CD8-positive, alpha-beta memory T cell (primary cell): Measurements from ENCODE around the gene RAD1. TPM values are rescaled to one million over a fixed set of nuclear protein-coding genes. Genes with fewer than 3 reads are reported as not detected.

Source experiments
- CTCF ChIA-PET: fragments of 350-600 bp; sonication (Branson Sonifier 250); formaldehyde crosslinking; loops from one replicate; lab custom pipeline; 2021; ENCODE audit warnings: antibody characterized with exemption; lab: Charles Lee
- POLR2A ChIA-PET: fragments of 350-600 bp; sonication (Branson Sonifier 250); formaldehyde crosslinking; loops from one replicate; lab custom pipeline; 2021; ENCODE audit warnings: antibody characterized with exemption; lab: Charles Lee
- DNase-seq, 5 donors: peaks; one replicate each; pipeline versions ENCODE4 v3.0.0 to v3.0.0-alpha.2; 2020 to 2022; ENCODE audit warnings: mixed read lengths in 1 of 5
- H3K27ac ChIP-seq: one replicate; pipeline ENCODE4 v1.7.0; 2013; ENCODE audit warnings: low read depth, mild to moderate bottlenecking, low read length, moderate library complexity
- H3K27me3 ChIP-seq: 2 replicates; pipeline ENCODE4 v1.7.0; 2013; ENCODE audit warnings: low read length, mild to moderate bottlenecking; ENCODE audit not compliant: insufficient read depth, poor library complexity, severe bottlenecking
- H3K36me3 ChIP-seq: 2 replicates; pipeline ENCODE4 v1.7.0; 2013; ENCODE audit warnings: mild to moderate bottlenecking, low read length, moderate library complexity; ENCODE audit not compliant: insufficient read depth
- H3K4me1 ChIP-seq: 2 replicates; pipeline ENCODE4 v1.7.0; 2013; ENCODE audit warnings: mild to moderate bottlenecking, low read length, moderate library complexity; ENCODE audit not compliant: insufficient read depth
- H3K4me3 ChIP-seq: 2 replicates; pipeline ENCODE4 v1.7.0; 2013; ENCODE audit warnings: mild to moderate bottlenecking, low read length
- H3K9me3 ChIP-seq: 2 replicates; pipeline ENCODE4 v1.7.0; 2013; ENCODE audit warnings: mild to moderate bottlenecking, low read length
- H3K27ac Mint-ChIP-seq, 8 donors: one replicate each; pipeline ENCODE4 v1.8.0; 2020 to 2021; ENCODE audit warnings: mixed read lengths in 8 of 8, mild to moderate bottlenecking in 6 of 8, inconsistent platforms in 3 of 8, moderate library complexity in 3 of 8
- H3K27me3 Mint-ChIP-seq, 2 donors: one replicate each; pipeline ENCODE4 v1.8.0; 2020 to 2021; ENCODE audit warnings: mixed read lengths in 2 of 2, mild to moderate bottlenecking in 1 of 2, moderate library complexity in 1 of 2
- H3K36me3 Mint-ChIP-seq, 3 donors: one replicate each; pipeline ENCODE4 v1.8.0; 2020 to 2021; ENCODE audit warnings: mixed read lengths in 3 of 3, inconsistent platforms in 1 of 3, mild to moderate bottlenecking in 1 of 3
- H3K4me1 Mint-ChIP-seq, 3 donors: one replicate each; pipeline ENCODE4 v1.8.0; 2020 to 2021; ENCODE audit warnings: mixed read lengths in 3 of 3, inconsistent platforms in 1 of 3, mild to moderate bottlenecking in 1 of 3
- H3K4me3 Mint-ChIP-seq, 7 donors: one replicate each; pipeline ENCODE4 v1.8.0; 2020 to 2021; ENCODE audit warnings: mixed read lengths in 7 of 7, mild to moderate bottlenecking in 6 of 7, moderate library complexity in 4 of 7, inconsistent platforms in 2 of 7
- H3K9me3 Mint-ChIP-seq, 5 donors: one replicate each; pipeline ENCODE4 v1.8.0; 2020 to 2022; ENCODE audit warnings: mixed read lengths in 5 of 5, mild to moderate bottlenecking in 3 of 5, moderate library complexity in 2 of 5, inconsistent platforms in 1 of 5
- polyA plus RNA-seq: library from polyadenylated mRNA; unstranded; fragments of 300-500 nt; fragmentation: Illumina TruSeq; gene quantifications from one replicate; pipeline ENCODE4 v1.2.3, GENCODE V29; 2021
- total RNA-seq, 2 experiments: library from RNA; stranded (reverse); gene quantifications; one replicate each; pipeline ENCODE4 v1.2.3, GENCODE V29; 2021

The RAD1 gene
- total and polyA plus RNA-seq, 3 experiments from 2014 or later = 23.5 to 44.2 (median 41.3) TPM

DNA sequence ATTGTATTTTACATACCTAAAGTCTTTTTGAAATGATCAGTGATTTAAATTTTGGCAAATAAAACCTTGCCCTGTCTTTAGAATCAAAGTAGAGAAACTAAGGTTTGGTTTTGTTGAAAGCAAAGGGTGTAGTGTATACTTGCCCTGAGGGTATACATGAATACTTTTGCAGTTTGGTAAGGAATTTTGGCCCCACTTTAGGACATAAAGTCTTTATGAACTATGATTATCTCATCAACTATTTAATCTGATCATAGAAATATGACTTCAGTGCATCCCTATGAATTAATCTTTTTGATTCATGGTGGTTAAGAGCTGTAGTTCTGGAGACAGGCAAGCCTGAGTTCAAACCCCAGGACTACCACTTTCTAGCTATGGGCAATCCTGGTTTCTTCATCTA, 17.7 kb downstream of the RAD1 start:
- Mint-ChIP-seq H3K4me3 (no peak overlapping the region), H3K27ac (no peak overlapping the region), H3K36me3 (peaks cover 0 to 6% (median 5%) of the 10 kb centered on the region in 3 donors), H3K9me3 (no peaks in the 10 kb centered on the region), H3K27me3 (no peaks in the 10 kb centered on the region), H3K4me1 (no peaks in the 10 kb centered on the region)
- no peaks in the 10 kb centered on the region for H3K4me1 ChIP-seq
- ChIA-PET CTCF (interaction anchor here (0.7 to 3.1 kb wide), 10 partner anchors 13 to 413 kb away, joined by 3 to 37 read pairs (median 5); partner anchors contain the start of genes DNAJC21 and TTC23L), POLR2A (no interaction called here)
- DNase-seq = no peak
- no peaks in the 10 kb centered on the region for H3K36me3 ChIP-seq
- H3K27ac ChIP-seq = no peak overlapping the region
- H3K27me3 ChIP-seq = no peaks in the 10 kb centered on the region
- no peaks in the 10 kb centered on the region for H3K9me3 ChIP-seq
- H3K4me3 ChIP-seq = no peak overlapping the region

DNA sequence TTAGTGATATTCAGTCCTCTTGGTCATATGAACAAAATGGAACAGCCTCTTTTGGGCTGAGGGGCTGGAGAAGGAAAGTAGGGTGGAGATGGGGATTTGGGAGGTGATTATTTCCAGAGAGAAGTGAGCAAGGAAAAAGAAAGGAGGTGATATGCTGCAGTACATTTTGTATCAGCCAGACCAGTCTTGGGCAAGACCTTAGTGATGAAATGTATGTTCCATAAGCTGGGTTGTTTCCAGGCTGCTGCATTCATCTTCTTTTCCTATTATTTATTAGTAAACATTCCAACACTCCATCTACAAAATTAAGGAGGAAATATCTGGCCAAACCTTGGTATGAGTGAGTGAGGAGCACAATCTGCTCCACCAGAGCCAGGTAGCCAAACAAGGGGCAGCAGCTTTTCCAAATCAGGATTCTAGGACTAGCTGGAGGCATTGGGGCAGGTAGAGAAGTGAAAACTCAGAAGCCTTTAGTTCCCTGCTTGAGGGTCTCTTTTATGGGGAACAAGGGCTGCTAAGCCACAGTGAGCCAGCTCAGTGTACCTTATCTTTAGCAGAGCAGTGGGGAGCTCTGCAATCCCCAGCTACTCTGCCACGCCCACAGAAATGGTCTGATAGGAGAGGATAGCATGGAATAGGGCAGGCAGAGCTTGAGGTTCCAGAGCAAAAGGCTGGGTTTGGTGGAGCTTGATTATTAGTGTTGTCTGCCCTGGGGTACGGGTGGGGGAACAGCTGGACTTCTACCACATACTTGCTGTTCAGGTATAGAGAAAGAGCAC, 19.5 kb downstream of the RAD1 start:
- H3K36me3 ChIP-seq = no peaks in the 10 kb centered on the region
- Mint-ChIP-seq H3K4me1 (no peaks in the 10 kb centered on the region), H3K4me3 (no peak overlapping the region), H3K9me3 (no peaks in the 10 kb centered on the region), H3K27me3 (no peaks in the 10 kb centered on the region), H3K36me3 (peaks cover 0 to 5% (median 4%) of the 10 kb centered on the region in 3 donors), H3K27ac (peak overlapping the region in 2 of 8 donors; percentile 43 to 58)
- POLR2A ChIA-PET = no interaction called here
- no peak overlapping the region for H3K4me3 ChIP-seq
- DNase-seq = no peak
- H3K27ac ChIP-seq = no peak overlapping the region
- no peaks in the 10 kb centered on the region for H3K27me3 ChIP-seq
- CTCF ChIA-PET = interaction anchor here (1.1 to 2.1 kb wide), 3 partner anchors 14 to 419 kb away, joined by 3 to 14 read pairs (median 3); no protein-coding TSS in a partner anchor
- H3K4me1 ChIP-seq = no peaks in the 10 kb centered on the region
- H3K9me3 ChIP-seq = no peaks in the 10 kb centered on the region

DNA sequence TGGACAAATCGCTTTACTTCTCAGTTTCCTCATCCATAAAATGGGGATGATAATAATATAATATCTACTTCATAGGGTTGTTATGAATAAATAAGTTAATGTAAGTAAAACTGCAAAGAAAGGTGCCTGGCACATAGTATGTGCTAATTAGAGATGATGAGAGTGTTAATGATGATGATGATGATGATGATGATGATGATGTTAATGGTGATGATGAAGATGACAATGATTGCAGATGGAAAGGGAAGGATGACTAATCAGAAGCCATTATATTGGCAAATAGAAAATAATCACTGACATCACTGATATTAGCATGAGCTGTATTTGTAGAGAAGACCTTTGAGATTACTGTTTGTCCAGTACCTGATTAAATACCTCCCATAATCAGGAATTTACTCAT, 20.6 kb downstream of the RAD1 start:
- CTCF ChIA-PET = interaction anchor here (1.6 kb wide), 1 partner anchor 9 kb away, joined by 4 read pairs; no protein-coding TSS in a partner anchor
- Histone ChIP-seq H3K27me3 (no peaks in the 10 kb centered on the region), H3K36me3 (no peaks in the 10 kb centered on the region), H3K27ac (no peak overlapping the region), H3K9me3 (no peaks in the 10 kb centered on the region), H3K4me1 (no peaks in the 10 kb centered on the region), H3K4me3 (no peak overlapping the region)
- Mint-ChIP-seq H3K27ac (no peak overlapping the region), H3K4me1 (no peaks in the 10 kb centered on the region), H3K9me3 (no peaks in the 10 kb centered on the region), H3K4me3 (no peak overlapping the region), H3K27me3 (no peaks in the 10 kb centered on the region), H3K36me3 (peaks cover 0 to 4% (median 3%) of the 10 kb centered on the region in 3 donors)
- POLR2A ChIA-PET = no interaction called here
- no peak for DNase-seq

DNA sequence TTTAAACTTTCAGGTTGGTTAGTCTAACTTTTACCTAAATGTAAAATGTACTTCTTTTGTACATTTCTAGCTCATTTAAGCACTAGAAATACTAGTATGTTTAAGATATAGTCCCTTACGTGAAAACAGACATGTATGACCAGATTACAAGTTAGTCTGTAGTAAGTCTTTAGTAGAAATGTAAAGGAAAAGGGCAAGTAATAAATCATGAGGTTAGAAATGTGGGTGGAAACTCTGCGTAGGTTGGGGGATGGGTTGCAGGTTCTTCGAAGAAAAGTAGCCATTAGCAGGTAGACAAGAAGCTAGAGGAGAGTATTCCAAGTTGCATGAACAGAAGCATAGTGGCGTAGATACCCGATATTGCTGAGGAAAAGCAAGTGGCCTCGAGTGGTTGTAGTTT, 22.9 kb downstream of the RAD1 start:
- H3K27ac ChIP-seq = no peak overlapping the region
- ChIA-PET CTCF (no interaction called here), POLR2A (no interaction called here)
- no peaks in the 10 kb centered on the region for H3K9me3 ChIP-seq
- Mint-ChIP-seq H3K9me3 (no peaks in the 10 kb centered on the region), H3K27me3 (no peaks in the 10 kb centered on the region), H3K4me3 (no peak overlapping the region), H3K36me3 (peaks cover 0 to 4% (median 3%) of the 10 kb centered on the region in 3 donors), H3K27ac (peak overlapping the region in 1 of 8 donors; percentile 45), H3K4me1 (no peaks in the 10 kb centered on the region)
- no peaks in the 10 kb centered on the region for H3K36me3 ChIP-seq
- H3K4me1 ChIP-seq = no peaks in the 10 kb centered on the region
- H3K4me3 ChIP-seq = no peak overlapping the region
- no peaks in the 10 kb centered on the region for H3K27me3 ChIP-seq
- no peak for DNase-seq

DNA sequence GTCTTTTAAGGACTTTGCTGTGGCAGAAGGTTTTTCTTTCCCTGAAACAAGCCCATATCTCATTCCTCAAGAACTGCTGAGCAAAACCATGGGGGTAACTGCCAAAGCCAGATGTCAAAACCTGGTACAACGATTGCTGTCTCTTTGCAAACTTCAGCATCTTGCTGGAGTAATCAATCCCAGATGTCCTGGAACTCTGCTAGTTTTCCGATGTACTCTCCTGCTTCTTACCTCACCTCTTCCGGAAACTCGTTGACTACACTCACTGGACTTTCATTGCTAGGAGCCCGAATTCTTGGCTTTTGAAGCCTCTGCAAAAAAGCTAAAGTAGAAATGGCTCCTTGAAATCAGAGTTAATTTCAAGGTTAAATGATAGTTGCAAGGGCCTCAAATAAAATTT, 23.3 kb downstream of the RAD1 start:
- Histone ChIP-seq H3K4me3 (no peak overlapping the region), H3K27ac (no peak overlapping the region), H3K4me1 (no peaks in the 10 kb centered on the region), H3K9me3 (no peaks in the 10 kb centered on the region), H3K36me3 (no peaks in the 10 kb centered on the region), H3K27me3 (no peaks in the 10 kb centered on the region)
- H3K4me3 Mint-ChIP-seq = no peak overlapping the region
- peaks cover 0 to 4% (median 3%) of the 10 kb centered on the region in 3 donors for H3K36me3 Mint-ChIP-seq
- CTCF ChIA-PET = no interaction called here
- no peaks in the 10 kb centered on the region for H3K9me3 Mint-ChIP-seq
- H3K27me3 Mint-ChIP-seq = peaks cover 0 to 1% of the 10 kb centered on the region in 2 donors
- DNase-seq = no peak
- POLR2A ChIA-PET = no interaction called here
- H3K4me1 Mint-ChIP-seq = no peaks in the 10 kb centered on the region
- no peak overlapping the region for H3K27ac Mint-ChIP-seq

DNA sequence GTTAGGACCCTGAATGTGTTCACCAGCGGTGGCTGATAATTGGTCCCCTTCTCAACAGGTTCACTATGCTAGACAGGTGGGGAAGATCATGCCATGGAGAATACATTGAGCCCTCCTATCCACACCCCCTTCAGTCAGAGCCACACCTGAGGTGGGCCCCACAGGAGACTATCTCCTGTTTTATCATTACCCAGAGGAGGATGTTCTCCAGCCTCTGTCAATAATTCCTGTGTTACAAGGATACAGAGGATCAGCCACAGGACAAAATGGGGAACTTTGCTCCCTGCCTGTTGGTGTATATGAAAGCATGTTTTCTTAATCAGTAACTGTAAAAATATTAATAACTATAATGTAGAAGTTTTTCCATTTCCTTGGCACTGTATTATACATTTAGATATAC, 25.9 kb downstream of the RAD1 start:
- Mint-ChIP-seq H3K9me3 (no peaks in the 10 kb centered on the region), H3K4me3 (no peak overlapping the region)
- DNase-seq = no peak

DNA sequence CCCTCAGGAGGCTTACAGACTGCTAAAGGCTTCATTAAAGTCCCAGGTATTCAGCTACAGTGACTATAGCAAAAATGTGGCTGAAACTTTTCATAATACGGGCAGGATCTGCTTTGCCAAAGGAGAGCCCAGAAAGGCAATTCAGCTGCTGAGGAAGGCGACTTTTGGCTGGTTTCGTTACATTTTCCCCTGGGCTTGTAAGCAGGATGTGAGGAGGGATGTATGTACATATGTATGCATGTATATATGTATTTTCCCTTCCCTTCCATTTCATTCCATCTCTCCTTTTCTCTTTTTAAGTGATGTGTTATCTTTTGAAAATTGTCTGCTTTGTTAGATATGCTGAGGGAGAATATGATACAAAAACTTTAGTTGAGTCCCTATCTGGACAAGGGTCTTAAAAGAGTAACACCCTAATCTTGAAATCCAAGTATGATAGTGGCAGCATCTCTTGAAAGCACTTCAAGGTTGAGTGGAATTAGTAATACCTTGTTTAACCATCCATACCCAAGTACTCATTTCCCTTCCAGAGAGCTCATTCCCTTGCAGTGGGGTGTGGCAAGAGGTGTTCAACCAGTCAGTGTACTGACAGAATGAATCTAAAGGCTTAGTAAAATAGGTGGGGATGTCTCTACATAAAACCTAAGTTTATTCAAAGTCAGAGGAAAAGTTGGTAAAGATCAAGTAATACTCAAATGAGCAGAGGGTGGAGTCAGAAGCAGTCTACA, 28.7 kb downstream of the RAD1 start:
- Histone ChIP-seq H3K36me3 (no peaks in the 10 kb centered on the region), H3K9me3 (no peaks in the 10 kb centered on the region), H3K27me3 (no peaks in the 10 kb centered on the region), H3K27ac (no peak overlapping the region), H3K4me3 (no peak overlapping the region), H3K4me1 (no peaks in the 10 kb centered on the region)
- H3K27ac Mint-ChIP-seq = no peak overlapping the region
- DNase-seq = no peak
- no peaks in the 10 kb centered on the region for H3K4me1 Mint-ChIP-seq
- ChIA-PET CTCF (no interaction called here), POLR2A (interaction anchor here (0.6 kb wide), 1 partner anchor 370 kb away, joined by 3 read pairs; no protein-coding TSS in a partner anchor)
- H3K27me3 Mint-ChIP-seq = peaks cover 3 to 29% of the 10 kb centered on the region in 2 donors
- H3K4me3 Mint-ChIP-seq = no peak overlapping the region
- no peaks in the 10 kb centered on the region for H3K36me3 Mint-ChIP-seq
- no peaks in the 10 kb centered on the region for H3K9me3 Mint-ChIP-seq

More for the DNA sequence above, 25.9 kb downstream of the RAD1 start:
- Histone ChIP-seq H3K36me3 (no peaks in the 10 kb centered on the region), H3K9me3 (no peaks in the 10 kb centered on the region), H3K27ac (no peak overlapping the region), H3K4me3 (no peak overlapping the region), H3K4me1 (no peaks in the 10 kb centered on the region), H3K27me3 (no peaks in the 10 kb centered on the region)
- ChIA-PET POLR2A (interaction anchor here (0.7 kb wide), 1 partner anchor 45 kb away, joined by 6 read pairs; no protein-coding TSS in a partner anchor), CTCF (interaction anchor here (0.9 kb wide), 1 partner anchor 366 kb away, joined by 4 read pairs; no protein-coding TSS in a partner anchor)
- Mint-ChIP-seq H3K4me1 (no peaks in the 10 kb centered on the region), H3K36me3 (no peaks in the 10 kb centered on the region), H3K27ac (no peak overlapping the region), H3K27me3 (peaks cover 0 to 9% of the 10 kb centered on the region in 2 donors)

DNA sequence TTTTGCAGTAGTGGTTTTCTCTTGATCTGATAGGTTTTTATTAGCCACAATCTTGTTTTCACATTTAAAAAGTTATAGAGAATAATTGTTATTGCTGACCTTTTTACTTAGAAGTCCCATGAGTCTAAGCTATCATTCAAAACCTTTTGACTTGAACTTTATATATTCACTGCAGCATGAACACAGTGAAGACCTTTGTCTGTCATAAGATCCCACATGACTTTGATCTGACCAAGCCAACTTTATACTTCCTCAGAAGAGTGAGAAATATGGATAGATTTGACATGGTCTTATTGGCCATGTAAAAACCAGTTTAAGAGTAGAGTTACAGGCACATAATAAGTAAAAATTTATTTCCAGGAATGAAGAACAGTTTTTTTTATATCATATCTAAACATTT, 34.1 kb downstream of the RAD1 start:
- Histone ChIP-seq H3K4me3 (no peak overlapping the region), H3K27me3 (no peaks in the 10 kb centered on the region), H3K4me1 (no peaks in the 10 kb centered on the region), H3K9me3 (no peaks in the 10 kb centered on the region), H3K27ac (no peak overlapping the region), H3K36me3 (no peaks in the 10 kb centered on the region)
- CTCF ChIA-PET = interaction anchor here (1.0 kb wide), 1 partner anchor 43 kb away, joined by 3 read pairs; no protein-coding TSS in a partner anchor
- Mint-ChIP-seq H3K27me3 (peaks cover 7 to 40% of the 10 kb centered on the region in 2 donors), H3K36me3 (peaks cover 0 to 2% (median under 1%) of the 10 kb centered on the region in 3 donors), H3K27ac (no peak overlapping the region), H3K4me1 (no peaks in the 10 kb centered on the region), H3K9me3 (peaks cover 0 to 8% (median 4%) of the 10 kb centered on the region in 5 donors), H3K4me3 (no peak overlapping the region)
- no peak for DNase-seq
- POLR2A ChIA-PET = no interaction called here
